Activated CD4-positive, alpha-beta T cell treated with anti-CD3 and anti-CD28 coated beads for 36 hours (primary cell): ENCODE results near the gene RALBP1. TPM values are rescaled to one million over a fixed set of nuclear protein-coding genes. Genes with fewer than 3 reads are reported as not detected.

Source experiments
- ATAC-seq: fragments of 200-7000 bp; cut with Tn5 transposase; one replicate; pipeline ENCODE4 v1.10.0; 2021; ENCODE audit warnings: mild to moderate bottlenecking, moderate library complexity
- CTCF ChIA-PET: fragments of 350-600 bp; sonication (Branson Sonifier 250); formaldehyde crosslinking; loops from one replicate; lab custom pipeline; 2021; ENCODE audit warnings: antibody characterized with exemption; lab: Charles Lee
- POLR2A ChIA-PET: fragments of 350-600 bp; sonication (Branson Sonifier 250); formaldehyde crosslinking; loops from one replicate; lab custom pipeline; 2021; ENCODE audit warnings: antibody characterized with exemption, inconsistent platforms; lab: Charles Lee
- DNase-seq: peaks from one replicate; pipeline ENCODE4 v3.0.0-alpha.2; 2020
- H3K27ac Mint-ChIP-seq: one replicate; pipeline ENCODE4 v1.8.0; 2021; ENCODE audit warnings: mixed read lengths
- H3K27me3 Mint-ChIP-seq: one replicate; pipeline ENCODE4 v1.8.0; 2021; ENCODE audit warnings: mixed read lengths
- H3K36me3 Mint-ChIP-seq: one replicate; pipeline ENCODE4 v1.8.0; 2021; ENCODE audit warnings: low read depth, mixed read lengths
- H3K4me1 Mint-ChIP-seq: one replicate; pipeline ENCODE4 v1.8.0; 2021; ENCODE audit warnings: mixed read lengths
- H3K4me3 Mint-ChIP-seq: one replicate; pipeline ENCODE4 v1.8.0; 2021; ENCODE audit warnings: mild to moderate bottlenecking, moderate library complexity, mixed read lengths
- H3K9me3 Mint-ChIP-seq: one replicate; pipeline ENCODE4 v1.8.0; 2021; ENCODE audit warnings: low read depth, mixed read lengths
- intact Hi-C, 2 experiments: fragments of 100-400 bp; cut with DNase I in 1 of 2; cut with micrococcal nuclease in 1 of 2; formaldehyde crosslinking; loops; one replicate each; pipeline versions ENCODE4 v1.14.2 to v1.15.1; 2022 to 2024; cut with DNase I, micrococcal nuclease
- total RNA-seq, 2 experiments: library from RNA; stranded (reverse); gene quantifications; one replicate each; pipeline ENCODE4 v1.2.3, GENCODE V29; 2021

Gene RALBP1
- total RNA-seq, 2 experiments from 2014 or later, result 49.4 to 51.1 TPM

- Mint-ChIP-seq H3K4me1 (peaks cover 5% of the 10 kb centered on the region), H3K4me3 (no peak overlapping the region), H3K27me3 (no peaks in the 10 kb centered on the region), H3K9me3 (no peaks in the 10 kb centered on the region), H3K27ac (no peak overlapping the region), H3K36me3 (peaks cover 9% of the 10 kb centered on the region)
- intact Hi-C loops, result loop anchor here in 1 of 2 experiments (10.0 kb wide), 1 partner anchor 369 kb away; no protein-coding TSS in a partner anchor
- ATAC-seq (no peak), DNase-seq (no peak)
- ChIA-PET CTCF (interaction anchor here (1.3 kb wide), 2 partner anchors 11 to 98 kb away, joined by 3 to 4 read pairs; no protein-coding TSS in a partner anchor), POLR2A (no interaction called here)
Observed at GRCh38 chr18:9513971-9514512, 38.7 kb downstream of the RALBP1 start.

GRCh38 chr18:9516437-9517064 lies 41.2 kb downstream of the RALBP1 start:
- no peak overlapping the region for H3K27ac Mint-ChIP-seq
- ATAC-seq, result peak; percentile 47
- peaks cover 14% of the 10 kb centered on the region for H3K36me3 Mint-ChIP-seq
- intact Hi-C loops, result loop anchor here (1.0 to 10.0 kb wide), 9 partner anchors 39 to 859 kb away; partner anchors contain the start of genes ANKRD12 (in 1 of the 2), RALBP1 (in 1 of the 2) and TWSG1 (in 1 of the 2)
- H3K27me3 Mint-ChIP-seq, result no peaks in the 10 kb centered on the region
- H3K9me3 Mint-ChIP-seq, result no peaks in the 10 kb centered on the region
- CTCF ChIA-PET, result interaction anchor here (0.6 to 2.6 kb wide), 26 partner anchors 10 to 450 kb away, joined by 3 to 12 read pairs (median 4); no protein-coding TSS in a partner anchor
- POLR2A ChIA-PET, result no interaction called here
- peak; percentile 10 for DNase-seq
- no peak overlapping the region for H3K4me3 Mint-ChIP-seq
- H3K4me1 Mint-ChIP-seq, result peaks cover 2% of the 10 kb centered on the region

GRCh38 chr18:9517869-9518268 lies 42.6 kb downstream of the RALBP1 start:
- no peak overlapping the region for H3K4me3 Mint-ChIP-seq
- intact Hi-C loops, result loop anchor here (5.0 to 10.0 kb wide), 6 partner anchors 41 to 861 kb away; partner anchors contain the start of genes ANKRD12 (in 1 of the 2) and RALBP1 (in 1 of the 2)

DNA sequence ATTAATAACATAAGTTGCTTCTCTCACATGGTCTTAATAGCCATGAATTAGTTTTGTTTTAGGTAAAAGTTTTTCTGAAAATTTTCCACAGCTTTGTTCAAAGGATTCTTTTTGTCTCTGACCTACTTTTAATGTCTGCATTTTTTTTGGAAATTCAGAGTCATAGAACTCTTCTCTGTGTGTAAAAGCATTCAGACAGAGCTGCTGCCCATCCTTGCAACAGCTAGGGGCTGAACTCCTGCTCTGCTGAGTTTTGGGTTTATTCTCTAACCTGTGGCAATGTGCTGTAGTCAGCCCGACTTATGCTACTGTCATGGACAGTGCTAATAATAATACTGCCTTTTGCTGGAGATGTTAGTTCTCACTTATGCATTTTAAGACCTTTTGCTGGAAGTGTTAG lies 44.1 kb downstream of the RALBP1 start:
- ChIA-PET CTCF (no interaction called here), POLR2A (no interaction called here)
- no peak overlapping the region for H3K4me3 Mint-ChIP-seq

More at GRCh38 chr18:9517869-9518268, 42.6 kb downstream of the RALBP1 start:
- no peak overlapping the region for H3K27ac Mint-ChIP-seq
- H3K9me3 Mint-ChIP-seq, result no peaks in the 10 kb centered on the region
- ChIA-PET POLR2A (no interaction called here), CTCF (interaction anchor here (0.5 to 1.8 kb wide), 4 partner anchors 9 to 273 kb away, joined by 3 to 8 read pairs (median 3); no protein-coding TSS in a partner anchor)
- H3K36me3 Mint-ChIP-seq, result peaks cover 16% of the 10 kb centered on the region
- no peaks in the 10 kb centered on the region for H3K27me3 Mint-ChIP-seq
- DNase-seq, result no peak
- no peak for ATAC-seq
- H3K4me1 Mint-ChIP-seq, result peaks cover 2% of the 10 kb centered on the region

GRCh38 chr18:9520666-9521065 lies 45.4 kb downstream of the RALBP1 start:
- CTCF ChIA-PET, result interaction anchor here (0.5 to 1.0 kb wide), 5 partner anchors 12 to 573 kb away, joined by 3 to 4 read pairs (median 3); no protein-coding TSS in a partner anchor
- Mint-ChIP-seq H3K9me3 (no peaks in the 10 kb centered on the region), H3K36me3 (peaks cover 21% of the 10 kb centered on the region), H3K27me3 (no peaks in the 10 kb centered on the region), H3K4me1 (no peaks in the 10 kb centered on the region), H3K4me3 (no peak overlapping the region), H3K27ac (no peak overlapping the region)
- POLR2A ChIA-PET, result no interaction called here
- no peak for ATAC-seq
- intact Hi-C loops, result no loop called here
- no peak for DNase-seq

More for the DNA sequence above, 44.1 kb downstream of the RALBP1 start:
- DNase-seq, result no peak
- ATAC-seq, result no peak
- Mint-ChIP-seq H3K36me3 (peaks cover 19% of the 10 kb centered on the region), H3K27ac (no peak overlapping the region), H3K27me3 (no peaks in the 10 kb centered on the region), H3K9me3 (no peaks in the 10 kb centered on the region), H3K4me1 (peaks cover 2% of the 10 kb centered on the region)
- intact Hi-C loops, result loop anchor here (5.0 to 10.0 kb wide), 6 partner anchors 42 to 862 kb away; partner anchors contain the start of genes ANKRD12 (in 1 of the 2) and RALBP1 (in 1 of the 2)

GRCh38 chr18:9521770-9522169 lies 46.5 kb downstream of the RALBP1 start:
- H3K27ac Mint-ChIP-seq, result no peak overlapping the region
- no peak for DNase-seq
- H3K4me1 Mint-ChIP-seq, result no peaks in the 10 kb centered on the region
- H3K4me3 Mint-ChIP-seq, result no peak overlapping the region
- H3K9me3 Mint-ChIP-seq, result no peaks in the 10 kb centered on the region
- H3K27me3 Mint-ChIP-seq, result no peaks in the 10 kb centered on the region
- ATAC-seq, result no peak
- ChIA-PET POLR2A (no interaction called here), CTCF (interaction anchor here (0.7 to 1.0 kb wide), 2 partner anchors 14 to 53 kb away, joined by 3 read pairs; no protein-coding TSS in a partner anchor)
- intact Hi-C loops, result no loop called here
- peaks cover 22% of the 10 kb centered on the region for H3K36me3 Mint-ChIP-seq

- ATAC-seq, result no peak
- no peak for DNase-seq
Observed at GRCh38 chr18:9522952-9523351, 47.6 kb downstream of the RALBP1 start.

GRCh38 chr18:9526458-9526857 lies 51.1 kb downstream of the RALBP1 start:
- no peak for ATAC-seq
- no peak for DNase-seq
- Mint-ChIP-seq H3K9me3 (no peaks in the 10 kb centered on the region), H3K4me3 (no peak overlapping the region), H3K36me3 (peaks cover 30% of the 10 kb centered on the region), H3K27me3 (no peaks in the 10 kb centered on the region), H3K27ac (no peak overlapping the region), H3K4me1 (no peaks in the 10 kb centered on the region)
- POLR2A ChIA-PET, result no interaction called here
- intact Hi-C loops, result no loop called here
- CTCF ChIA-PET, result no interaction called here

More at GRCh38 chr18:9522952-9523351, 47.6 kb downstream of the RALBP1 start:
- Mint-ChIP-seq H3K27me3 (no peaks in the 10 kb centered on the region), H3K36me3 (peaks cover 29% of the 10 kb centered on the region), H3K4me1 (no peaks in the 10 kb centered on the region), H3K9me3 (no peaks in the 10 kb centered on the region), H3K27ac (no peak overlapping the region), H3K4me3 (no peak overlapping the region)
- CTCF ChIA-PET, result no interaction called here
- POLR2A ChIA-PET, result no interaction called here
- intact Hi-C loops, result no loop called here

GRCh38 chr18:9530226-9531009 lies 55.1 kb downstream of the RALBP1 start:
- Mint-ChIP-seq H3K4me3 (no peak overlapping the region), H3K36me3 (peaks cover 43% of the 10 kb centered on the region), H3K4me1 (no peaks in the 10 kb centered on the region), H3K9me3 (no peaks in the 10 kb centered on the region), H3K27ac (no peak overlapping the region), H3K27me3 (no peaks in the 10 kb centered on the region)
- CTCF ChIA-PET, result interaction anchor here (0.6 kb wide), 1 partner anchor 22 kb away, joined by 3 read pairs; no protein-coding TSS in a partner anchor
- intact Hi-C loops, result no loop called here
- no peak for DNase-seq
- no peak for ATAC-seq
- POLR2A ChIA-PET, result no interaction called here

DNA sequence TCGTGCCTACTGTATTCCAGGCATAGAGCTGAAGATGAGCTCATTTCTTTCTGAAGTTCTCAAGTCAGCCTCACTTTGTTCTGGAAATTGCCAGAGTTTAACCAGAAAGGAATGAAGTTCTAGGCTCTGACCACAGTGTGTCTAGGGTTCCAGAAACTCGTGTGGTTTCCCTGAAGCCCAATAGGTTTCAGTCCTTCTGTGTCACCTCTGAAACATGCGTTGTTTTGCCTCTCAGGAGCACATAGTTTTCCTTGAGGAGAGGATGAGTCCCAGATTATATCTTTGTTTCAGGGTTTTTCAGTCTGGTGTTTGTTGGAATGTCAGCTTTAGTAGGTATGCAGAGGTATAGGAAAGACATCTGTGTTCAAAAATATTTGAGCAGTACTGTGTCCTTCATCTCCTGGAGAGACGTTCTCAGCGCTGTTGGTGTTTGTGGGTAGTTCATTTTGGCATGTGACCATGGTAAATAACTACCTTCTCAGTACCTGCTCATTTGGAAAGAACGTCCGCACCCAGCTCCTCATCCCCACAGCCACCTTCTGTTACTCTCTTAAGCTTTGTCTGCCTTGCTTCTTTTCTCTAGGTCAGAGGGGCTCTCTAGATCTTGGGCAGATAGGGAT lies 56.6 kb downstream of the RALBP1 start:
- POLR2A ChIA-PET, result no interaction called here
- Mint-ChIP-seq H3K4me1 (no peaks in the 10 kb centered on the region), H3K27me3 (no peaks in the 10 kb centered on the region), H3K27ac (no peak overlapping the region), H3K36me3 (peaks cover 49% of the 10 kb centered on the region), H3K9me3 (no peaks in the 10 kb centered on the region), H3K4me3 (no peak overlapping the region)
- CTCF ChIA-PET, result interaction anchor here (1.0 to 1.5 kb wide), 2 partner anchors 15 to 17 kb away, joined by 4 to 5 read pairs; no protein-coding TSS in a partner anchor
- DNase-seq (no peak), ATAC-seq (no peak)
- intact Hi-C loops, result no loop called here

DNA sequence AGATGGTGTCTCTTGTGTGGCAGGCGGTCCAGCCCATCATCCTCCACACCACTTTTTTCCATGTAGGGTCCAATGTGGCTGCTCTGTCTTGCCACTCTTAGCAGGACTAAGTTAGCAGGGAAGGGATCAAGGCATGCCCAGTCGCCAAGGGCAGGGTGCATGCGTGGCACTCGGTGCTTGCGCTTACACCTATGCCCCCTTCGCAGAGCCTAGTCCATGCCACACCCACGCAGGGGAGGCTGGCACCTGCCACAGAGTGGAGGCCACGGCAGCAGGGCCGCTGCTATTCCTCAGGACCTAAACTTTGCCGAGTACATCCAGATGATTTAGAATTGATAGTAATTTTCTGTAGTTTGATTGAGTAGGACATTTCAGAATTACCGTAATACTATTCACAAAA lies 59.5 kb downstream of the RALBP1 start:
- Mint-ChIP-seq H3K4me1 (no peaks in the 10 kb centered on the region), H3K9me3 (no peaks in the 10 kb centered on the region), H3K27ac (no peak overlapping the region), H3K36me3 (peaks cover 32% of the 10 kb centered on the region), H3K27me3 (no peaks in the 10 kb centered on the region), H3K4me3 (no peak overlapping the region)
- ChIA-PET CTCF (no interaction called here), POLR2A (no interaction called here)
- no peak for DNase-seq
- ATAC-seq, result no peak
- intact Hi-C loops, result no loop called here
